ENCODE measurements around the gene TAB2.
"Not testable (repeated sequence)": the region's sequence is repeated elsewhere in the genome, so short reads cannot be mapped to it uniquely, and the experiment has no call there.

Gene TAB2

DNA sequence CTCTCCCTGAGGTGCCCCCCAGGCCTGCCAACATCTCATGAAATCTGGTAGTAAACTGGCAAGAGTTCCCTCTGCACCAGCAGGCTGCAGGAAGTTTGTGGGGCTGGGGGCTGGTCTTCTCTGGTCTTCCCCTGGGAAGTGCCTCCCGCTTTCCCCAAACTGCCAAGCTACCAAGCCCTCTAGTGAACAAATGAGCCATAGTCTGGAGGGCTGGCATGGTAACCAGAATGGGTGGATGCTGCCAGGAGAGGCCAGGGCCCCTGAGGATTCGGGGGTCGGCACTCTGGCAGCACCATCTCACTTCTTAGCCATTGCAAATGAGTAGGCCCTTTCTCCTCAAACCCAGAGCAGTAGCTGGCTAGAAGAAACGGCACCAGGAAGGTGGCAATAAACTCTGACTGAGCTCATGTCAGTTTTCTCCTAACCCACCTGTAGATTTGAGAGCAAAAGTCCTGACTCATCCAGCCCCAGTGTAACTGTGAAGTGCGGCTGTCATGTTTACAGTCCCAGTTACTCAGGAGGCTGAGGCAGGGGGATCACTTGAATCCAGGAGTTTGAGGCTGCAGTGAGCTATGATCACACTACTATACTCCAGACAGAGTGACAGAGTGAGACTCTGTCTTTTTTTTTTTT is 131.4 kb downstream of the TAB2 start:
- no peak for DNase-seq

DNA sequence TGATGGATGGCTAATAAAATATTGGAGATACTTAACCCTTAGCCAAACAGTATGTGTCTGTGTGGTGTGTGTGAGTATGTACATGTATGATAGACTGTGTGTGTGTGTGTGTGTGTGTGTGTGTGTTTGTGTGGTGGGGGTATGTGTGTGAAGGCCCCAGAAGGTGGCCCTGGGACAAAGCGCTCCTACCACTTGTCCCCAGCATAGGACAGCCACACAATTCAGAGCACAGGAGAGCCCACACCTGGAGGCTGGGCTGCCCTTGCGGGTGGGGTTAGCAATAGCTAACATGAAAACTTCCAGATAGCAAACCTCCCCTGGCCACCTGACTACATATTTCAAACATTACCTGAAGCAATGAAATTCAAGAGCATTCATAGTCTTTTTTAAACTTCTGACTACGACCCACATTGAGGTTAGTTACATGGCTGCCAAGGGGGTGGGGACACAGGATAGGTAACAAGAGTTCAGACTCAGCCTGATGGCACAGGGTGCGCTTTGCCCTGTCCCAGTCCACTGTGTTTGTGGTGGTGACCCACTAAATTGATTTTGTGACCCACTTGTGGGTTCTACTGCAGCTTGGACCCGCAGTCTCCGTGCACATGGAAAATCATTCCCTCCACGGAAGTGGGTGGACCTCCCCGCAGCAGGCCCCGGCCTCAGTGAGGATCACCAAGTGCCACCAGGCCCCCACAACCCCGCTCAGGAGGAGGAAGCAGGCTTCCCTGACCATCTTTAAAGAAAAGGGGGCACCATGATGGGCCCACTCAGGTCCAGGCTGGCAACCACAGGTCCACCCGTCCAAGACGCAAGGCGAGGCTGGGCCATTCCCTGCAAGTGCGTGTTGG is 132.5 kb downstream of the TAB2 start:
- DNase-seq: no peak

DNA sequence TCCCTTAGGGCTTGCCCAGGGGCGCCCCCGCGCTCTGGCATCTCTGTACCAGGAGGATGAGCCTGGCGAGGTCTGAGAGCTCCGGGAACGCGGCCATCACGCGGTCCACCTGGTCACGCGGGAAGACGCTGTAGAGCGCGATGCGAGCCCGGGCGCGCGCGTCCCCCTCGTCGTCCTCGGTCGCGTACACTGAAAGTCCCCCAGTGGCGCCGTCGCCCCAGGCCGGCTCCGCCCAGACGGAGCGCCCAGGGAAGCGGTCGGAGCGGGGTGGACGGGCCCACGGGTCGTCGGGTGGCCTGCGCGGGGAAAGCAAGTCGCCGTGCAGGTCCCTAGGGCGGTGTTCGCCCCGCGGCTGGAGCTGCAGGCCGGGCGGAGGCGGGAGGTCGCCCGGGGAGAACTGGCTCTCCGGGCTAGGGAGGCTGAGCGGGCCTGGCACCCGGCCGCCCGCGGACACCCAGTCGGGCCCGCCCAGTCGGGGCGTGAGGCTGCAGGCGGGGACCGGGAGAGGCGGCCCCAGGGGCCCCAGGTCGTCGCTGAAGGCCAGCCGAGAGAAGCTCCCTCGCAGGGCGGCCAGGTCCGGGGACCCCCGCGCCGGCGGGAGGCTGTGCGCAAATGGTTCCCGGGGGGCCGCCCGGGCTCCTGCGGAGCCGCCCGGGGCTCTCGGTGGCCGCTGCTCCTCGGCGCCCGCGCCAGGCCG is 133.3 kb downstream of the TAB2 start:
- no peak for DNase-seq

DNA sequence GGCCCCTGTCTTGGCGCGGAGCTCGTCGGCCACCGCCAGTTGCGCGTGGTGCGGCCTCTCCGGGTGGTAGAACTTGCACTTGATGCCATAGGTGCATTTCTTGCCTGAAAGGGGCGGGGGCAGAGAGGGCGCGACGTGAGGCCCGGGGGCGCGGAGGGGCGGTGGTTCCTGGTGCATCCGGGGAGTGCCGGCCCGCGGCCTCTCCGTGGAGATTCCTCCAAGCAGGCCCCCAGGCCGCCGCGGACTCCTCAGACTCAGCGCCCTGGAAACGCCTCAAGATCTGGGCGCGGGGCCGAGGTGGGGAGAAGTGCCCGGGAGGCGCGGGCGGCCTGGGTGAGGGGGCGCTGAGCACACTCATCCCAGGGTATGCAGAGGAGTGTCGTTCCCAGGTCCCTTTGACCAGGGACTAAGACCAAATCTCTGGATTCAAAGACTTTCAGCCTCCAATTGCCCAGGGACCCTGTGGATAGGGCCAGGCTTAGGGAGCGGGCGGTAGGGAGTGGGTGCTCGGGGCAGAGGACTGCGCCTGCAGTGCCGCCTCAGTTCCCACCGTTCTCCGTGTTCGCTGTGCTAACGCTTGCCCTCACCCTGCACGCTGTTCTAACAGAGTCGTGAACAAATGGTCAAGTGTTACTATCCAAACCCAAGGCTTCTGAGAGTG is 134.0 kb downstream of the TAB2 start:
- no peak for DNase-seq

DNA sequence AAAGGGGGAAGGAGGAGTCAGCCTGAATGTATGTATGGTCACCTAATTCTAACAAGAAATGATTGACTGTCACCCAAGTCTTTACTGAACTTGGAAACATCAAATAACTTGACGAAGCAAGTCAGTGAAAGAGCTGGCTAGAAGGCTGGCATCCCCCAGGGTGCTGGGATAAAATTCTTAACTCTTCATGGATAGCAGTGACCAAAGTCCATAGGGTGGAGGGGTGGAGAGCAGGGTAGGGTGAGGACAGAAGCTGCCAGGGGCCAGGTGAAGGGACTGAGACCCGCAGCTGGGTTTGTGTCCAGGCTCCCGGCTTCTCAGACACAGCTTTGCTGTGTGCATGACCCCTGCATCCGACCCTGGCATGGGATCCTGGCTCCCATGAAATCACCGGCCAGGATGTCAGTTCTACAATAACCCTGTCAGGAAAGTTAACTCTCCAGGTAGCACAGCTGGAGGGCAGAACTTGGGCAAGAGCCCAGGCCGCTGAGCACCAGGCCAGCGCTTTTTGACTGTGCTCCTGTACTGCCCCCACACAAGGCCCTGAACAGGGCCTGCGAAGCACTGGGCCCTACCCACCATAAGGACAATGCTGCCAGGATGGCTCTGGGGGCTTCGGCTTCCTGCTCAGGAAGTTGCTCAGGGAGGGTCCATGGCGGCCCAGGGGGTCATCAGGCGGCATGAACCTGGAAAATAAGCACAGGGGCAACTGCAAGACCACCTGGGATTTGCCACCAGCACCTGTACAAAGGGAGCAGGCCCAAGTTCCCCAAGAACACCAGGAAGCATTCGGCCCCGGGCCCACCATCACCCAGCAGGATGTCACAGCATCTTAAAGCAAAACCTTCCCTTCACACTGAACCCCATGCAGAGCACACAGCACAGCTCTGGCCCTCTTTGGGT is 134.8 kb downstream of the TAB2 start:
- no peak for DNase-seq

DNA sequence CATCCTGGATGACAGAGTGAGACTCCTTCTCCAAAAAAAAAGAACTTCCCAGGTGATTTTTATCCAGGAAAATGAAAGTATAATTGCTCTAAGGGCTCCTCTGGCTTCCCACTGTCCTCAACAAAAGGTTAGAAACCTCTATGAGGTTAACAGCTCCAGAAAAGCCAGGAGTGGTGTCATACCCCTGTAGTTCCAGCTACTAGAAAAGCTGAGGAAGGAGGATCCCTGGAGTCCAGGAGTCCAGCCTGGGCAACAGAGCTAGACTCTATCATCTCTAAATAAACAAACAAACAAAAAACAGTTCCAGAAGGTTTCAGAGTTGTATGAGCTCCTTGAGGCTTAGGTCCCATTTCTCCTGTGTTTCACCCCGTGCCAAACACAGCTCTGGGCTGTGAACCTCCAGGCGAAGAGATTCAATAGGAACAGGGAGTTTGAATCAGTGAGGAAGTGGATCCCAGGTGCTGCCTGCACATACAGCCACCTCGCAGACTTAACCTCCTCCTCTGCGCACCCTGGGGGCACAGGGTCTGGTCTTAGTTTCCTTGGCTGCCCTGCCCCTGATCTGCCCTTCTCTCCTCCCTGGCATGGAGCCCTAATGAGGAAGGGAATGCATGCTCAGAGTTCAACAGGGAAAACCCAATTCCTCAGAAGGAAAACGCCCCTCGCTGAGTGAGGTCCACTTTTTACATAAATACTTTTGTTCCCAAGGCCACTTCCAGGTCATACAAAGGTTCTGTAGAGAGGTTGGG is 136.3 kb downstream of the TAB2 start:
- no peak for DNase-seq

DNA sequence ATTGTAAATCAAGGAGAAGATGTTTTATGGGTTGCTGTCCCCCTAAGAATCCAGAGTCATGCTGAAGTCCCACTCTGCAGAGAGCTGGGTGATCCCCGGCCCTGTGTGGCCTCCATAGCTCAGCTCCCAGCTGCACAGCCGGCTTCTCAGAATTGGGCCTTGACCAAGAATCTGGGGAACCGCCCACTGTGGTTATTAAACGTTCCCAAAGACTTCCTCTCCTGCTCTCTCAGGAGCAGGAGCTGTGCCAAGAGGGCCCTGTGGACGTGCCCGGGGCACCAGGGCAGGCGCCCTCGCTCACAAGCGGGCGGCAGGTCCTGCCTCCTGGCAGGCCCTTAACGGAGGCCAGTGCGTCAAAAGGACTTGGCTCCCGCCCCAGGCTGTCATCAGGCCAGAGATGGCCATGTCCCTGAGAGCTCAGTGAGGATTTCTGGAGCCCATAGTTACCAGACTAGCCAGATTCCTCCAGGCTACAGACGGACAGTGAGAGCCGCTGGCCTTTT is 136.9 kb downstream of the TAB2 start:
- no peak for DNase-seq

DNA sequence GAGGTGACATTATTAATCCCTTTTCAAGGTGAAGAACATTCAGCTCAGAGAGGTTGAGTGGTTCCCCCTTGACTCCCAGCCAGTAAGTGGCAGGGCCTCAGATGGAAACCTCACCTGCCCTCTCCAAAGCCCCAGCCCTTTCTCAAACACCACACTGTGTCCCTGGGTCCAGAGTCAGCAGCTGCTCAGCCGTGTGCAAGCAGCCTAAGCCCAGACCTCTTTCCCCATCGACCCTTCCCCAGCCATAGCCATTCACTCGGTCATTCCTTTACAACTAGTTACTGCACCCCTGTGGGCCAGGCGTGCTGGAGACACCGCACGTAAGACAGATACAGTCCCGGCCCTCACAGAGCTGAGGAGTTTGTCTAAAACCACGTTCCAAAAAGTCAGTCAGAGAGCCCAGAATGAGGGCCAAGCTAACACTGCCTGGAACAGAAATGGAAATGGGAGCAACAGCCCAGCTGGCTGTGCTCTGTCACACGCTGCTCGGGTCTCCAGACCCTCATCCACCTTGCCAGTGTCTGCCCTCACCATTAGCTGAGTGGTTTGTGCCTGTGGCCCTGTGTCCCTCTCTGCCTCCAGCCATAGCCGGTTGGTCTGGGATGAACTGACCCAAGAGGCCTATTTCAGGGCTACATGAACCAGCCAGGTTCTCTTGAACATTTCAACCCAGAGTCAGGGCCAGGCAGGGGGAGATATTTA is 137.7 kb downstream of the TAB2 start:
- no peak for DNase-seq

DNA sequence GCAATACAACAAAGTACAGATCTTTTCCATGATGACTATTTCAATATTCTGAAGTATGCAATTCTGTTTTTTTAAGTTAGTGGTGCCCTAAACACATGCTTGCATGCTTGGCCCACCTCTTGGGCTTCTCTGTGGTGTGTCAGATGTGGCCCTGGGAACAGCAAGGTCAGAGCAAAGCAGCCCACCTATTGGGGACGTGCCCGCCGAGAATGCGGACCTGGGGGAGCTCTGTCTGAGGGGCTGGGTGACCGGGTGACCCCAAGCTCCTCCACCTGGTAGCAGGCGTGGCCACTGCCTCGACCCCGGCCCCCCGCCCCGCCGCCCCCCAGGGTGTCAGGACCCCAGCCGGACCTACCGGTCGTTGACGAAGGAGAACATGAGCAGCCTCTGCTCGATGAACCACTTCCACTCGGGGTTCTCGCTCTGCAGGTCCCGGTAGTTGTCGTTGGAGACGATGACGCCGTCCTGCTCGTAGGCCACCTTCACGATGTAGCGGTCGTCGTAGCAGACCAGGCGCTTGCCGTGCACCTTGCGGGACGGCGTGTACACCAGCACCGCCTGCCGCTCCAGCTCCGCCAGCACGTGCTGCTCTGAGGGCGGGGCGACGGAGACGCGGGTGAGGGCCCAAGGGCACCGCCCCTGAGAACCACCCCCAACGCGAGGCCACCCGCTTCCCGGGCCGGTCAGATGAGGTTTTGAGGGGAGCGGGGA is 139.0 kb downstream of the TAB2 start:
- DNase-seq: no peak

DNA sequence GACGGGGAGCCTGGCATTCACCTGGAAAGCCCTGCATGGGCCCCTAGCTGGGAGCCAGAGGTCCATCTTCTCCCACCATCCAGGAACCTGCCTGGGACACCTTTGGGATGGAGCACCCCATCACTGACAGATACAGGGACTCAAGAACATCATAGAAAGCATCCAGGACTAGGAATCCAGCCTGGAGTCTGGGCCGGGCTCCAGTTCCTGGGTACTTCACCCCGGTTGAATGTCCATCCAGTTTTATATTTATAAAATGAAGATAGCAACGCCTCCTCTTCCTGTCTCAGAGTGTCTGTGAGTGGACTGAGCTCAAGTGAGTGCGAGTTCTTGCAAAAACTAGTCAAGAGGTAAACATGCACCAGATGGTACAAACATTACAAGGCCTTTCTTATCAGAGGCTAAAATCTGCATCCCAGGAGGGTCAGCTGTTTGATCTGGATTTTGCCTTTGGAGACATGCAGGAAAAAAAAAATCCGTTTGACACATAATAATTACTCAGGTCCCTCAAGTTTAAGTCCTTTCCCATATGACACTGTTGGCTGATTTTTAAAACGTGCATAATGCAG is 139.9 kb downstream of the TAB2 start:
- no peak for DNase-seq

DNA sequence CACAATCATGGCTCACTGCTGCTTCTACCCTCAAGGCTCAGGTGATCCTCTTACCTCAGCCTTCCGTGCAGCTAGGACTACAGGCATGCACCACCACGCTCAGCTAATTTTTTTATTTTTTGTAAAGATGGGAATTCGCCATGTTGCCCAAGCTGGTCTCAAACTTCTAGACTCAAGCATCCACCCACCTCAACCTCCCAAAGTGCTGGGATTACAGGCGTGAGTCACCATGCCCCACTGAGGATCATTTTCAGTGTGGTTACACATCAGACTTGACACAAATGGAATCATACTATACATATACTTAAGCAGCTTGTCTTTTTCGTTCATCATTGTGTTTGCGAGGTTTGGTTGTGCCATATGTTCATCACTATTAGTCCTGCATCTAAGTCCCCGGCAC is 140.7 kb downstream of the TAB2 start:
- no peak for DNase-seq

DNA sequence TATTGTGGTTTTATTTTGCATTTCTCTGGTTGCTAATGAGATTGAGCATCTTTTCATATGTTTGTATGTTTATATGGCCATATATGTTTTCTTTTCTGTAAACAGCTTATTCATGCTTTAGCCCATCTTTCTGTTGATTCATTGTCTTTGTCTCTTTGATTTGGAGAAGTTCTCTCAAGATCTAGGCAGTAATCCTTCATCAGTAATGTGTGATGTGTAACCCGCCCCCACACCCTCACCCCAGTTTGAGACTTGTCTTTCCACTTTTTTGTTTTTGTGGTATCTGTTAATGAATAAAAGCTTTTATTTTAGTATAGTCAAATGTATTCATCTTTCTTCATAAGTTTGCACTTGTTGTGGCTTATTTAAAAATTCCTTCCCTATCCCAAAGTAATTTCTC is 141.3 kb downstream of the TAB2 start:
- no peak for DNase-seq

DNA sequence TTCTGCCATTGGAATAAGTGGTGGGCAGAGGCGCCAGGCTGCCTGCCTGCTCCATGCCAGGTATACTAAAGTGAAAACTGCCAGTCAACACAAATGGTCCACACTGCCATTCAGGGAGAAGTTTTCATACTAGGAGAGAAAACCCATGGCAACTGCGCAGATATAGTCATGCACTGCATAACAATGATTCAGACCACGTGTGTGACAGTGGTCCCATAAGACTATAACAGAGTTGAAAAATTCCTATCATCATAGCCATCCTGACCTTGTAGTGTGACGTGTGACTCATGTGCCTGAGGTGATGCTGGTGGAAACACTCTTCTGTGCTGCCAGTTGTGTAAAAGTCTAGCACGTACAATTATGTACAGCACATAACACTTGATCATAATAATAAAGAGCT is 142.2 kb downstream of the TAB2 start:
- DNase-seq: no peak

DNA sequence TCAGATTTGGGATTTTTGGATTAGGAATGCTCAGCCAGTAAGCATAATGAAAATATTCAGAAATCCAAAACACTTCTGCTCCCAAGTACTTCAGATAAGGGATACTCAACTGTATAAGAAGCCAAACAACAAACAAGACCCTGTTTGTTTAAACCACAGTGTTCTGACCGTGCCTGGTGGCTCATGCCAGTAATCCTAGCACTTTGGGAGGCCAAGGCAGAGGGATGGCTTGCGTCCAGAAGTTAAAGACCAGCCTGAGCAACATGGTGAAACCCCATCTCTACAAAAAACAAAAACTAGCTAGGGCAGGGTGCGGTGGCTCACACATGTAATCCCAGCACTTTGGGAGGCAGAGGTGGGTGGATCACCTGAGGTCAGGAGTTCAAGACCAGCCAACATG is 142.7 kb downstream of the TAB2 start:
- DNase-seq: not testable (repeated sequence)
